SH-SY5Y (cell line): ENCODE data around the gene BSDC1.

Experiments used
- GATA2 ChIP-seq: IDR thresholded peaks from 2 replicates; pipeline ENCODE4 v1.6.1; 2011; ENCODE audit warnings: mild to moderate bottlenecking, low read depth, low read length
- GATA3 ChIP-seq: IDR thresholded peaks from 2 replicates; pipeline ENCODE4 v1.6.1; 2011; ENCODE audit warnings: low read depth, mild to moderate bottlenecking, low read length, moderate library complexity

DNA sequence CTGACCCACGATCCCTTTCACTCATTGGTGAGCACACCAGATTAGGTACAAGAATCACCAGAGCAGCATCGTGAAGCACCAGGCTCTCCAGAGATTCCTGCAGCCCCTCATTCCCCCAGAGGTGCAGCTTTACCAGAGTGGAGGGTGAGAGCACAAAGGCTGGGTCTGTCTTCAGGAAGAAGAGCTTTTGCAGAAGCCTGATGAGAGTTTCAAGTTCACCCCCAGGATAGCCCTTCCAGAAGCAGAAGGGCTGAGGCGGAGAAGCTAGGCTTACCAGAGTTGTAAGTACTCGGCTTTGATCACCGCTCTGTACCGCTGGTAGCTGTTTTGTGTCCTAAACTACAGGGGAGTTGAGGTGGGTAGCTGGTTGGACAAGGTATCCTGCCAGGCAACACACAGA, 28.8 kb downstream of the BSDC1 start:
- TF ChIP-seq GATA2: no peak
- TF ChIP-seq GATA3: no peak
